ENCODE measurements around the gene PACS2.

PACS2 gene

GRCh38 chr14:105383083-105383730, 68.7 kb downstream of the PACS2 start:
- Mint-ChIP-seq H3K36me3 (no peaks in the 10 kb centered on the region), H3K4me3 (no peak overlapping the region), H3K27ac (no peak overlapping the region), H3K9me3 (ENCODE audit: low read depth) (no peaks in the 10 kb centered on the region), H3K27me3 (no peaks in the 10 kb centered on the region), H3K4me1 (ENCODE audit: low read depth) (no peaks in the 10 kb centered on the region)

- Mint-ChIP-seq H3K9me3 (ENCODE audit: low read depth) (no peaks in the 10 kb centered on the region), H3K4me3 (no peak overlapping the region), H3K36me3 (no peaks in the 10 kb centered on the region), H3K4me1 (ENCODE audit: low read depth) (no peaks in the 10 kb centered on the region), H3K27me3 (no peaks in the 10 kb centered on the region), H3K27ac (no peak overlapping the region)
Measured at GRCh38 chr14:105384041-105384557, 69.6 kb downstream of the PACS2 start.

- no peaks in the 10 kb centered on the region for H3K9me3 Mint-ChIP-seq (ENCODE audit: low read depth)
- no peaks in the 10 kb centered on the region for H3K4me1 Mint-ChIP-seq (ENCODE audit: low read depth)
- H3K36me3 Mint-ChIP-seq: no peaks in the 10 kb centered on the region
- H3K27me3 Mint-ChIP-seq: no peaks in the 10 kb centered on the region
- H3K4me3 Mint-ChIP-seq: no peak overlapping the region
- H3K27ac Mint-ChIP-seq: no peak overlapping the region
Measured at GRCh38 chr14:105384605-105385321, 70.2 kb downstream of the PACS2 start.

- Mint-ChIP-seq H3K4me1 (ENCODE audit: low read depth) (no peaks in the 10 kb centered on the region), H3K4me3 (no peak overlapping the region), H3K27me3 (no peaks in the 10 kb centered on the region), H3K9me3 (ENCODE audit: low read depth) (no peaks in the 10 kb centered on the region), H3K36me3 (no peaks in the 10 kb centered on the region), H3K27ac (no peak overlapping the region)
Measured at GRCh38 chr14:105385322-105385637, 70.7 kb downstream of the PACS2 start.

- H3K36me3 Mint-ChIP-seq: no peaks in the 10 kb centered on the region
- H3K27ac Mint-ChIP-seq: no peak overlapping the region
- no peaks in the 10 kb centered on the region for H3K9me3 Mint-ChIP-seq (ENCODE audit: low read depth)
- H3K4me1 Mint-ChIP-seq (ENCODE audit: low read depth): no peaks in the 10 kb centered on the region
- H3K27me3 Mint-ChIP-seq: no peaks in the 10 kb centered on the region
- no peak overlapping the region for H3K4me3 Mint-ChIP-seq
Measured at GRCh38 chr14:105385698-105386365, 71.3 kb downstream of the PACS2 start.

GRCh38 chr14:105386581-105387529, 72.3 kb downstream of the PACS2 start:
- no peak overlapping the region for H3K27ac Mint-ChIP-seq
- no peak overlapping the region for H3K4me3 Mint-ChIP-seq
- no peaks in the 10 kb centered on the region for H3K36me3 Mint-ChIP-seq
- H3K4me1 Mint-ChIP-seq (ENCODE audit: low read depth): no peaks in the 10 kb centered on the region
- no peaks in the 10 kb centered on the region for H3K27me3 Mint-ChIP-seq
- no peaks in the 10 kb centered on the region for H3K9me3 Mint-ChIP-seq (ENCODE audit: low read depth)

- Mint-ChIP-seq H3K9me3 (ENCODE audit: low read depth) (no peaks in the 10 kb centered on the region), H3K4me1 (ENCODE audit: low read depth) (no peaks in the 10 kb centered on the region), H3K4me3 (no peak overlapping the region), H3K36me3 (no peaks in the 10 kb centered on the region), H3K27me3 (no peaks in the 10 kb centered on the region), H3K27ac (no peak overlapping the region)
Measured at GRCh38 chr14:105387530-105387922, 73.0 kb downstream of the PACS2 start.

GRCh38 chr14:105388110-105388951, 73.8 kb downstream of the PACS2 start:
- Mint-ChIP-seq H3K27me3 (no peaks in the 10 kb centered on the region), H3K4me1 (ENCODE audit: low read depth) (no peaks in the 10 kb centered on the region), H3K4me3 (no peak overlapping the region), H3K27ac (no peak overlapping the region), H3K9me3 (ENCODE audit: low read depth) (no peaks in the 10 kb centered on the region), H3K36me3 (no peaks in the 10 kb centered on the region)

- no peaks in the 10 kb centered on the region for H3K27me3 Mint-ChIP-seq
- H3K9me3 Mint-ChIP-seq (ENCODE audit: low read depth): no peaks in the 10 kb centered on the region
- H3K4me1 Mint-ChIP-seq (ENCODE audit: low read depth): no peaks in the 10 kb centered on the region
- no peaks in the 10 kb centered on the region for H3K36me3 Mint-ChIP-seq
- no peak overlapping the region for H3K4me3 Mint-ChIP-seq
- H3K27ac Mint-ChIP-seq: no peak overlapping the region
Measured at GRCh38 chr14:105388976-105389375, 74.4 kb downstream of the PACS2 start.

GRCh38 chr14:105389534-105389933, 75.0 kb downstream of the PACS2 start:
- Mint-ChIP-seq H3K27me3 (no peaks in the 10 kb centered on the region), H3K4me3 (no peak overlapping the region), H3K36me3 (no peaks in the 10 kb centered on the region)

GRCh38 chr14:105389976-105390848, 75.7 kb downstream of the PACS2 start:
- H3K9me3 Mint-ChIP-seq (ENCODE audit: low read depth): no peaks in the 10 kb centered on the region
- H3K36me3 Mint-ChIP-seq: no peaks in the 10 kb centered on the region
- H3K4me3 Mint-ChIP-seq: no peak overlapping the region
- no peaks in the 10 kb centered on the region for H3K27me3 Mint-ChIP-seq
- H3K4me1 Mint-ChIP-seq (ENCODE audit: low read depth): no peaks in the 10 kb centered on the region
- no peak overlapping the region for H3K27ac Mint-ChIP-seq

More at GRCh38 chr14:105389534-105389933, 75.0 kb downstream of the PACS2 start:
- H3K27ac Mint-ChIP-seq: no peak overlapping the region
- no peaks in the 10 kb centered on the region for H3K9me3 Mint-ChIP-seq (ENCODE audit: low read depth)
- H3K4me1 Mint-ChIP-seq (ENCODE audit: low read depth): no peaks in the 10 kb centered on the region

- no peak overlapping the region for H3K4me3 Mint-ChIP-seq
- H3K9me3 Mint-ChIP-seq (ENCODE audit: low read depth): no peaks in the 10 kb centered on the region
- no peak overlapping the region for H3K27ac Mint-ChIP-seq
- H3K36me3 Mint-ChIP-seq: no peaks in the 10 kb centered on the region
- H3K27me3 Mint-ChIP-seq: no peaks in the 10 kb centered on the region
- no peaks in the 10 kb centered on the region for H3K4me1 Mint-ChIP-seq (ENCODE audit: low read depth)
Measured at GRCh38 chr14:105390849-105391500, 76.4 kb downstream of the PACS2 start.

GRCh38 chr14:105391541-105391940, 77.0 kb downstream of the PACS2 start:
- no peak overlapping the region for H3K27ac Mint-ChIP-seq
- no peaks in the 10 kb centered on the region for H3K27me3 Mint-ChIP-seq

More at GRCh38 chr14:105391541-105391940, 77.0 kb downstream of the PACS2 start:
- Mint-ChIP-seq H3K9me3 (ENCODE audit: low read depth) (no peaks in the 10 kb centered on the region), H3K4me1 (ENCODE audit: low read depth) (no peaks in the 10 kb centered on the region), H3K36me3 (no peaks in the 10 kb centered on the region), H3K4me3 (no peak overlapping the region)

Data from activated naive CD8-positive, alpha-beta T cell (primary cell).